ENCODE data around the gene KLHL29.

KLHL29 gene

GRCh38 chr2:23603581-23603980 is 218.6 kb downstream of the KLHL29 start:
- Histone ChIP-seq H4K20me1 (ENCODE audit: insufficient read depth, low read length, poor library complexity, severe bottlenecking) (no peaks in the 10 kb centered on the region), H3F3A (ENCODE audit: low read depth) (no peaks in the 10 kb centered on the region), H3K4me2 (ENCODE audit: low read depth, low read length, poor library complexity, severe bottlenecking) (no peak overlapping the region), H3K4me3 (ENCODE audit: low read length, poor library complexity, severe bottlenecking) (no peak overlapping the region), H3K27me3 (ENCODE audit: insufficient read depth, low read length, poor library complexity, severe bottlenecking) (no peaks in the 10 kb centered on the region), H3K79me2 (ENCODE audit: insufficient read depth, low read length) (no peaks in the 10 kb centered on the region), H3K9me3 (ENCODE audit: insufficient read depth, low read depth, low read length) (no peaks in the 10 kb centered on the region), H3K36me3 (ENCODE audit: insufficient read depth, low read length) (no peaks in the 10 kb centered on the region), H3K4me1 (ENCODE audit: insufficient read depth, low read length, poor library complexity, severe bottlenecking) (peaks cover 26% of the 10 kb centered on the region), H3K9me2 (replicated peaks; ENCODE audit: low read depth, low read length) (no peaks in the 10 kb centered on the region), H3K9ac (ENCODE audit: low read depth, low read length, poor library complexity, severe bottlenecking) (no peak overlapping the region), H2AFZ (ENCODE audit: low read length) (no peak overlapping the region)
- TF ChIP-seq CTCF (conservative IDR thresholded peaks at IDR 0.05; ENCODE audit: low read length) = no peak
- TF ChIP-seq EZH2phosphoT487 (IDR thresholded peaks at IDR 0.05; ENCODE audit: borderline replicate concordance) = no peak

GRCh38 chr2:23604731-23605130 is 219.8 kb downstream of the KLHL29 start:
- Histone ChIP-seq H2AFZ (ENCODE audit: low read length) (no peak overlapping the region), H3F3A (ENCODE audit: low read depth) (no peaks in the 10 kb centered on the region), H3K9me2 (replicated peaks; ENCODE audit: low read depth, low read length) (no peaks in the 10 kb centered on the region), H3K9ac (ENCODE audit: low read depth, low read length, poor library complexity, severe bottlenecking) (no peak overlapping the region), H3K4me1 (ENCODE audit: insufficient read depth, low read length, poor library complexity, severe bottlenecking) (peaks cover 26% of the 10 kb centered on the region), H3K9me3 (ENCODE audit: insufficient read depth, low read depth, low read length) (no peaks in the 10 kb centered on the region), H3K36me3 (ENCODE audit: insufficient read depth, low read length) (no peaks in the 10 kb centered on the region), H3K4me3 (ENCODE audit: low read length, poor library complexity, severe bottlenecking) (no peak overlapping the region), H3K4me2 (ENCODE audit: low read depth, low read length, poor library complexity, severe bottlenecking) (no peak overlapping the region), H3K27me3 (ENCODE audit: insufficient read depth, low read length, poor library complexity, severe bottlenecking) (no peaks in the 10 kb centered on the region), H4K20me1 (ENCODE audit: insufficient read depth, low read length, poor library complexity, severe bottlenecking) (no peaks in the 10 kb centered on the region), H3K79me2 (ENCODE audit: insufficient read depth, low read length) (no peaks in the 10 kb centered on the region)
- no peak for TF ChIP-seq CTCF (conservative IDR thresholded peaks at IDR 0.05; ENCODE audit: low read length)
- TF ChIP-seq EZH2phosphoT487 (IDR thresholded peaks at IDR 0.05; ENCODE audit: borderline replicate concordance) = no peak

- no peaks in the 10 kb centered on the region for H3K27me3 ChIP-seq (ENCODE audit: insufficient read depth, low read length, poor library complexity, severe bottlenecking)
- H4K20me1 ChIP-seq (ENCODE audit: insufficient read depth, low read length, poor library complexity, severe bottlenecking) = no peaks in the 10 kb centered on the region
- H3K4me2 ChIP-seq (ENCODE audit: low read depth, low read length, poor library complexity, severe bottlenecking) = no peak overlapping the region
Measured at GRCh38 chr2:23605236-23605635, 220.3 kb downstream of the KLHL29 start.

More at GRCh38 chr2:23605236-23605635, 220.3 kb downstream of the KLHL29 start:
- TF ChIP-seq EZH2phosphoT487 (IDR thresholded peaks at IDR 0.05; ENCODE audit: borderline replicate concordance) (no peak), CTCF (conservative IDR thresholded peaks at IDR 0.05; ENCODE audit: low read length) (no peak)
- Histone ChIP-seq H3K9me3 (ENCODE audit: insufficient read depth, low read depth, low read length) (no peaks in the 10 kb centered on the region), H3F3A (ENCODE audit: low read depth) (no peaks in the 10 kb centered on the region), H3K36me3 (ENCODE audit: insufficient read depth, low read length) (no peaks in the 10 kb centered on the region), H3K9ac (ENCODE audit: low read depth, low read length, poor library complexity, severe bottlenecking) (no peak overlapping the region), H3K79me2 (ENCODE audit: insufficient read depth, low read length) (no peaks in the 10 kb centered on the region), H3K9me2 (replicated peaks; ENCODE audit: low read depth, low read length) (no peaks in the 10 kb centered on the region), H3K4me3 (ENCODE audit: low read length, poor library complexity, severe bottlenecking) (no peak overlapping the region), H2AFZ (ENCODE audit: low read length) (no peak overlapping the region), H3K4me1 (ENCODE audit: insufficient read depth, low read length, poor library complexity, severe bottlenecking) (peaks cover 22% of the 10 kb centered on the region)

All from Loucy (cell line).